ENCODE measurements around the gene SEMA6A.

The SEMA6A gene

DNA sequence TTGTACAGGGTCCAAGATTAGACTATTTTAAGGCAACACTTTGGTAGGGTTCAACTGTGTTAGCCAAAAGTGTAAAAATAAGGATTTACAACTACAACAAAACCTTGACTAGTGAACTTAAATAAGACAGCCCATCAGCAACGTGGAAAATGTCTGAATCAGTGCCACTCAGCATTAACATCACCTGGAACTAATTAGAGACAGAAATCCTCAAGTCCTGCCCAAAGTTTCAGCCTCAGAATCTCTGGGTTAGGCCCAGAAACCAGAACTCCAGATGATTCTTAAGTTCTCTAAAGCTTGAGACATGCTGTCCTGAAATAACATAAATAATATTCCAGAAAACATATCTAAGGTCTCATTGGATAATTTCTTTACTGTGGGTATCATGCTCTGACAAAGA, 118.6 kb downstream of the SEMA6A start:
- no peak for FAIRE-seq

DNA sequence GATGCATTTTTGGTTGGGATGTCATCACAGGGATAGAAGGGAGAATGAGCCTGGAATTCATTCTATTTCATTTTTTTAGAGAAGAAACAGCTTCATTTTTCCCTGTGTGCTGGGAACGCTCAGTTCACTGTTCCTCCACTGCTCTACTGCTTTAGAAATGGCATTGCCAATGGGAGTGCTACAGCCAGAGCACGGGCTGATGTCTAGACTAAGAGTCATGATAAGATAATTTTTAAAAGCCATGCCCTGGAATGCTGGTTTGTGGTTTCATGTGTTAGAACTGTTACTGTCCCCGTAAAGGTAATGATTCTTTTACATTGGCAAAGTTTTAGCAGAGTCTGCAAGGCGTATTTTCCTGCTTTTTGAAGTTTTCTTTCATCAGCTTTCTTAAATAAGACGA, 119.6 kb downstream of the SEMA6A start:
- FAIRE-seq, result no peak

DNA sequence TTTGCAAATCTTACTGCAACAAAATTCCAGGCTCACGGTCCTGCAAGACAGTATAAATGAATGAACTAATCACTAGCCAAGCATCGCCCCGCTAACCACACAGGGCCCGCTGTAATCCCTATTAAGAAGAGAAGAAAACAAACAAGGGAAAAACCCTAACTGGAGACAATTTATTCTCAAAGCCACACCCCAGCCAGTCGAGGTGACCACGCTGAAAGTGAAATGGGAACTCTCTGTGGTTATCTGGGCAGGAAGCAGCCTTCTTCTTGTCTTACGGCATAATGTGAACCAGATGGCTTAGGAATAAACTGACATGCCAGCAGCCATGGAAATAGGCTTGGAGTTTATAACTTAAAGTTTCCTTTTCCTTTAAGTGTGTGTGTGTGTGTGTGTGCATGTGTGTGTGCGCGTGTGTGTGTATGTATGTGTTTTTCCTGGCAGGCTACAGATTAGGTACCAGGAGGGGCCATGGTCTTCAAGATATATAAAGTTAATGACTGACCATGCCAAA, 120.2 kb downstream of the SEMA6A start:
- peak; percentile 18 for FAIRE-seq

DNA sequence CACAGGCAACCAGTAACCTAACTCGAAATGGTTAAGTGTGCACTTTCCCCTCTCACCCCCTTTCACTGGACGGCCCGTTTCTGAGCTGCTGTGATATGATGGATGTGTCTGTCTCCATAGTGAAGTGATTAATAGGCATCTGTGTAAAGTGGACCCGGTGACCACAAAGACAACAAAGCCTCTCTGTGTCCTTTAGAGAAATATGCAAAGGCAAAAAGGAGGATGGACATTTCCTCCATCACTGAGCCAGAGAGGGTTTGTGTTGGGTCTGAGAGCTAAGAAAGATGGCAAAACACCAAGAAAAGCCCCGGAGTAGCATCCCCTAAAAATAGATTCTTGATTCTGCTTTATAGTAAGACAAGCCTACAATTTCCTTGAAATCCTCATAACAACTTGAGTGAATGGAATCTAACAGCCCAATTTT, 120.6 kb downstream of the SEMA6A start:
- FAIRE-seq, result no peak

DNA sequence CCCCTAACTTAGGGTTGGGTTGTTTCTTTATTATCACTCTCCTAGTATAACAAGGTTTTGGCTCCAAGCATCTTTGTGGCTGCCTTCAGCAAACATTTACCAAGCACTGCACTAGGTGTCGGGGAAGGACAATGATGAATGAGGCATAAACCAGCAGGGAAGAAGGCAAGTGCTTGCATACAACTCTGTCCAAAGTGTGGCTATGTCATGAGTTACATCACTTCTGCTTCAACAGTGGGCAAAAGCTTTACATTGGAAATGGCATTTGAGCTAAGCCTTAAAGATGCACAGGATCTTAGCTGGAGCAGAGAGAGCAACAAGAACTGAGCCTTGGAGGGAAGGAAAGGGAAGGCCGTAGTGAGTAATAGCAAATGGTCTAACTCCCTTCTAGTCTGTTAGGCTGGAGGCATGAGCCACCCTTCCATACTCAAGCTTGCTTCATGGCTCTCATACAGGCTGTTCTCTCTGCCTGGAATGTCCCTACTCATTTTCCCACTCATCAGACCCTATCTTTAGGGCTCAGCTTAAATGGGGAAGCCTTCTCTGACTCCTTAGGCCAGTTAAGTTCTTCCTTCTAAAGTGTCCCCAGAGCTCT, 121.8 kb downstream of the SEMA6A start:
- FAIRE-seq, result no peak

DNA sequence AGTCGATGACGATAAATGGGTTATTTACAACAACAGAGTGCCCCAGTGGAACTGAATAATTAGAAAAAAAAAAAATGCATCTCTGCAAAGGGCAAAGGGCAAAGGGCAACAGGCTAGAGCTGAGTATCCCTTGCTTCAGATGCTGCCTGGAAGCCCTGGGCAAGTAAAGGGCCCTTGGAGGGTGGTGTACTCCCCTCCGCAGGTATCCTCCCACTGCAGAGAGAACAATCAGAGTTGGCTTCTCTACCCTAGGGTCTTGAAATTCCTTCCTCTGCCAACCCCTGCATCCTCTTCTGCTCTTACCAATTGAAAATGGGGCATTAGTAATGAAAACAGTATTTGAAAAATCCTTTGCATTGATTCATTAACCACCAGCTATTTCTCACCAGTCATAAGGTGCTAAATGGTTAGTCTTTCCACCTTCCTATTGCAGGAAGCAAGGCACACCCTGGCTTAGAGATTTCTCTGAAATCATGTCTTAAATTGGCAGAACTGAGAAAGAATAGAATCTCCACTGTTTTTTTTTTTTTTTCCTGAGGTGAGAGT, 122.6 kb downstream of the SEMA6A start:
- no peak for FAIRE-seq

DNA sequence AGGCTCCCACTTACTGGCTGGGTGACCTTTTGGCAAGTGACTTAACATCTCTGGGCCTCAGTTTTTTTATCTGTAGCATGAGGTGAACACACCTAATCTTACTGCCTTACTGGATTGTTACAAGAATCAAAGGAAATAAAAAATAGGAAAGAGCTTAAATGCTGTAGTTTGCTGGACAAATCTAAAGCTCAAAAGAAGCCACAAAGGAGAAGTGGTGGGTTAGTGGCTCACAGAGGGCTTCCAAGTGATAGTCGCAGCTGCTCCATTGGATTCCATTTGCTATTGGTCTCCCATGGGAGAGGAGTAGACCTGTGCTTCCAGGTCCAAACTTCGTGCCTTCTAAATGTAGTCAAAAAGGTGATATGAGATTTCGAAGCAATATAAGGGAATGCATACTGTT, 123.6 kb downstream of the SEMA6A start:
- no peak for FAIRE-seq

DNA sequence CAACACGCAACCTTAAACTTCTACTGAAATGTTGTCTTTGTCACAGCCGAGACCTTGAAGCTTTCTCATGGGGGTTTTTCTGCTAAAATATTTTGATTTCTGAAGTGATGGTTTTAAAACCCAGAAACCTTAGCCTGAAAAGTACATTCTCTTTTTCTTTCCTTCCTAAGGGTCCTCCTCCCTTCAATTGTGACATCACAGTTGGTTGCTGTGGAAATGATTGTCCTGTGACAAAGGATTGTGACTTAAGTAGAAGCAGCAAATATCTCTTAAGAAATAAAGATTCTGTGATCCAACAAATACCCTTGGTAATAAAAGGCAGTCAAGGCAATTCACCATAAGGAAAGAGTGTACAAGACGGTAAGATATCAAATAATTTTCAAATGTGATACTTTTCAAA, 125.2 kb downstream of the SEMA6A start:
- FAIRE-seq, result no peak

DNA sequence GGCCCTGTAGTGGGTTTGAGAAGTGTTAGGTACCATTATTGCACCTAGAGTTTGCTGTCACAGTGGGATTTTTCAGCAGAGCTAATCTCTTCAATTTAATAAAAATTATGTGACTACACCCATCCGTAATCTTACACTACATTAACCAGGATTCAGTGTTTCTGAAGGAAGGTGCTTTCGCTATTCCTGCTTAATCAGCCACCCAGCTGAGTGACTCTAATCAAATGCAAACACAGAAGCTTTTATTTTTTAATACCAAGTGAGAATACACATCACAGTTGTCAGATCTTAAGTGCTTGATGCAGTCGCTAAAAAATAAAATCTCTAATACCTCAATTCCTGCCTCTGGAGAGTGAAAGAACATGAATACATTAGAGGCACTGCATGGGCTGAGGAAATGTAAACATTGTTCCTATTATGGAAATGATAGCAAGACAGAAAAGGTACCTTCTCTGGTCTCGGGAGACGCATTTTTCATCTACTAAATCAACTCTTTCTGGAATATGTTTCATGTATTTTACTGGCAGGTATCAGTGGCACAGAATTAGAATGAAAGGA, 125.7 kb downstream of the SEMA6A start:
- FAIRE-seq, result no peak

DNA sequence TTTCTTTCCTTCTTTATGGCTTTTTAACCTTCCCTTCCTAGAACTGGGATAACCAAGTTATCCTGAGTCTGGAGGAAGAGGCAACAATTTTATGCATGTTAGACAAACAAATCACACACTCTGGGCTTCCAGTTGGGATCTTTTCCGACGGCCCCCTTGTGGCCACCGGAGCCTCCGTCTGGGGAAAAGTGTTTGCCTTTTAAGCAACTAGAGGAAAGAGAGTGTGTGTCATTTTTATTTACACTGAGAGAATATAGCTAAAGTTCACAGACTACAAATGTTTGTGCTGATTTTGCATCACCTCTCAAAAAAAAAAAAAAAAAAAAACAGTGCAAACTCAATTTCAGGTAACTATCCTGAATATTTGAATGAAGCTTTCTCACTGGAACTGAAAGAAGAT, 126.2 kb downstream of the SEMA6A start:
- FAIRE-seq, result no peak

DNA sequence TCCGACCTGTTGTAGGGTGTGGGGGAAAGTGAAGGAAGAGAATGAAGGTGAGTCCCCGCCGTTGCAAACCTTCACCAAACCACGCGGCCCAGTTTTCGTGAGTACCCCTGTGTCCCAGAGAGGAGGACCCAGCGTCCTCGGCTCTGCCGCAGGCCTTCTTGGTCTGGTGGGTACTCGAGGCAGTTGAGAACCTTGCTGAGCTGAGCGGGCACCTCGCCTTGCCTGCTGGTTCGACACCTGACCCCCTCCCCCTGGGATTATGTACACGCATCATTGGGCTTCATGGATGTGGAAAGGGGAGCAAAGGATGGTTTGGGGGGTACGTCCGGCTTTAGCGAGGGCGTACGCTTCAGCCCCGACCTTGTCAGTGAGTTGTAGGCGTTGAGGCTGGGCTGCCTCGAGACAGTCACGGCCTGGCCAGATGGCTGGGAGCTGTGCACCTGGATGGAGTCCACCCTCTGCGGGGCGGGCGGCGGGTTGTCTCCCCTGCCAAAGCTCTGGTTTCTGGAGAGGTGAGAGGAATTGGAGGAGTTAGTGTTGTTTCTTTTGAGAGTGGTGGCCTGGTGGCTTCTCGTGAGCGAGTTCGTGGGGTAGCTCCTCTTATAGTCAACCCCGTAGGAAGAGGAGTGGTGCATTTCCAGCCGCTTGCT, 128.1 kb downstream of the SEMA6A start:
- FAIRE-seq, result no peak

DNA sequence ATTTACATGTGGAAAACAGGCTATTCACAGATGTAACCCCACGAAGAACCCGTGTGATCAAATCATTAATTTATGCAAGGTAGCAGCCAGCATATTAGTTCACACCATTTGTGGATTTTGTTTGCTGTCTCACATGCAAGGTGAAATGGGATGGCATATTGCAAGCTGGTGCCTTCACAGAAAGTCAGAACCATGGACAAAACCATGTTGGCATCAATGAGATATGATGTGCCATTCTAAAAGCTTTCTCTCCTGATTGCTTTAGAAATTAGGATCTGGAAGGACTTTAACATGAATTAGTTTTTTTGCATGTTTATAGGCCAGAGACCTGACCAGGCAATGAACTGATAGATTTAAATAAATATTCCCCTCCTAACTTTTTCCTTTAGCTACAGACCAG, 129.3 kb downstream of the SEMA6A start:
- no peak for FAIRE-seq

DNA sequence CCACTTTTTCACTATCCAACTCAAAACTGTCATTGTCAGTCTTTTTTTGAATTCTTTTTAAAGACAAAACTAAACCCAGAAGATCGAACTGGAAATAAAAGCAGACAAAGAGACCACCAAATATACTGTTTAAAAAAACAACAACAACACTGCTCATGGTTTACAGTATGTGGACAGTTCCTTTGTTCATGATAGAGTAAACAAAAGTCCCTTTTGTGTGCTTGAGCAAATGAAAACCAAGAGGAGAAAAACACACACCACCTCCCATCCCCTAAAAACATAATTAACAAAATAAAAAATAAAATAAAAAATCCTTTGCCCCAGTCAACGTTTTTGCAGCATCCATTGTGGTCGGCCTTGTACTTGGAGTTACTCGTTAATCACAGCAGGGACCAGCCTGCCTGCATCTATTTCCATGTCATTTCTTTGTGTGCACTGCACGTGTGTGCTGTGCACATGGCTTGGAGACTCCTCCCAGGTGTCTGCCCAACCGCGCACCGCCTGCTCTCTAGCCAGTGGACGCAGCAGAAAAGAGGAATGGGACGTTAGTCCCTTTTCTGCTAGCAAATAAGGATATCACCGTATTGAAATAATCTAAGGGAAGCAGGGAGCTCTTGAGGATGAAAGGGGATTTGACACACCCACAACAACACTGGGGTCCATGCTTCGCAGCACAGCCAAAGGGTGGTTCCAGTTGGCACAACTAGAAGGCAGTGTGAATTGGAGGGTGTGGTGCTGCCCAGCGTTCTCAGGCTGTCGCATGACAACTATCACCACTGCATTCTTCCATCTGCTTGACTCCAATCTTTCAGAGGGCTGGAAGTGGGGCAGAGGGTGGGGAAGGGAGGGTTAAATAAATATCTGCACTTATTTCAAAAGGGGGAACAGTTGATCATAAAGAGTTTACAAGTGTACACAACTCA, 130.0 kb downstream of the SEMA6A start:
- FAIRE-seq, result peak; percentile 46

DNA sequence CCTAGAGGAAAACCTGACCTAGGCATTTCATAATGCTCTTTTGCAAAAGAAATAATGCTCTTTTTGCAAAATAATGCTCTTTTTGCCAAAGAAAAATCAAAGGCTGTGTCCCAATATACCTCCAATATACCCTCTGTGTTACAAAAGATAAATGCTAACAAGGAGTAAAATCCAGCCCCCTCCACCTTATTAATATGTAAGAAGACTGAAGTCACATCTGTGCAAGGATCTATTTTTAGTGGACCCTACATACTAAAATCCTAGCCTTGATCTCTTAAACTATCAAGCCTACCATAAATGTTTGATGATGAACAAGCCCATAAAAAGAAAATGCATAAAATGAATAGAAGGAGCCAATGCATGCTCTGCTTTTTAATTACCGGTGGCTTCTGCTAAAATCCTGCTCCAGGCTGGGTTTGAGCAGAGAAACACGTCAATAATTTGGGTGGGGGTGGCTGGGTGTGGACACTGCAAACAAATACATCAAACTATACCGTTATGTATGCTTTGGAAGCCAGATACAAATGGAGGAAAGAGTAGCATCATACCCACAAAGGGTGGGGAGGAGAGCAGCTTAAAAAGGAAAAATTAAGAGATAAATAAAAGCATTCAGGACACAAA, 131.6 kb downstream of the SEMA6A start:
- no peak for FAIRE-seq

DNA sequence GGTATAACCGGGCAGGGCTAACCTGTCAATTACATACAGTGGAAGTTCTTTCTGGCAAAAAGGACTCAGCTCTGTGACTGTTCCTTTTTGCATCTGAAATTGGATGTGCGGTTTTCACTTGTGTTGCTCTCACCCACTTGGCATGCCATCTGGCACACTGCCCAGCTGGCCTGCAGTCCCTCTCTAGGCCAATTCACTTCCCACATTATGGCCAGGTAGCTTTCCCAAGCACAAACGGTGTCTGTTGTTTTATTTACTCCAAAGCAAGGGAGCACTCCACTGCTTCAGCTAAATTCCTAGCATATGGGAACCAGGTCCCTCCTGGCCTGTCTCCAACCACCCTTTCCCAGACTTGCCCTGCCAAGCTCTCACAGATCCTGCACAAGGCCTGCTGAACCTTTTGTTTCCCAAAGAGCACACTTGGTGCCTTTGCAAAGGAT, 132.5 kb downstream of the SEMA6A start:
- no peak for FAIRE-seq

DNA sequence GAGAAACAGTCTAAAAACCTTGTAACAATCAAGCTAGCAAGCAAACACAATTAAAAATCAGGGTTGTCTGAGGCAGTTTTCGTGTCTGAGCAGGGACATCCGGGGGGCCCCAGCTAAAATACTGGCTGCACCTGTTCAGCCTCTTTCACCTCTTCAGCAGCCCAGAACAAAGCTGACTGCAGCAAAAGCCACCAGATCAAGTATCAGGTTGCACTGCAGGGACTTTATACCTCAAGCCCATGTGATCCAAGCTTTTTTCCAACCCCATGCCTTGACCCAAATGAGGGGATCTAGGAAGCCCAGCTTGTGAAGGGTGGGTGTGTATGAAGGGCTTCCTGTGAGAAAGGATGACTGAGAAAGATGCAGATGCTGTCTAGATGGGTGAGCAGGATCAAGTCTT, 133.4 kb downstream of the SEMA6A start:
- no peak for FAIRE-seq

DNA sequence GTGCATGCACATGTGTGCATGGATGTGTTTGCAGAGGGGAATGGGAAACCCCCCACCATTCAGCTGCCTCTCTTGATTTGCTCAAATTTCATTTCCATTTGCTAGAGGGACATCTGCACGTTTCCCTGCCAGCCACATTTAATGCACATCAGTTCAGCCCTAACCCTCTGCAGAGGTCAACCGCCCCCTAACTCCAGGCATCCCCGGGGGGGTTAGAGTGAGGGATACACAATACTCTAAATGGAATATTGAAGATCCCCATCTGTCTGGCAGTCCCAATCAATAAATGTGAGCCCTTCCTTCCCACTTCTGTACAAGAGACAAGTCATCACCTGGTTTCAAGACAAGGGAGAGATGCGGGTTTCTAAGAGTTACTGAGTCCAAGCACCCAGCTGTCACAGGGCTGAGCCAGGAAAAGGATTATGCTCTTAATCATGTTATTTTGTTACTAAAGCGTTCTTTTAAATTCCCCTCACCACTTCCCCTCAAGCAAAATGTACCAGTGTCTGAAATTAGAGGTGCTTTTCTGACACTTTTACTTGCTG, 134.1 kb downstream of the SEMA6A start:
- no peak for FAIRE-seq

DNA sequence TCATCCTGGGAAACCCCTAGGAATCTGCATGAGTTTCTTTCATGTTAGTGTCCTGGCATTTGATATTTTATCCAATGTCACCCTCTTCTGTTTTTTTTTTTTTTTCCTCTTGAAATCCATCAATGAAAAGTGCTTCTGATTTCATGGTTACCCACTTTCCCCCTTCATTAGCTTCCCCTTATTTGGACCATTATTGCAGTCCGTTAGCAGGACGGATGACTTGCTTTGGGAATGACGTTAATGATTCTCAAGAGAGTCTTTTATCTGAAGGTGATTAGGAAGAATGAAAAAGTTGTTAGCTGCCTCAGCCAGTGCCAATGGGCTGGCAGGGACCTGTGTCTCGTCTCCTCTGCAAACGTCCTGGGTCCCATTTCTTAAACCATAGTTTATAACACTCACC, 134.7 kb downstream of the SEMA6A start:
- no peak for FAIRE-seq

DNA sequence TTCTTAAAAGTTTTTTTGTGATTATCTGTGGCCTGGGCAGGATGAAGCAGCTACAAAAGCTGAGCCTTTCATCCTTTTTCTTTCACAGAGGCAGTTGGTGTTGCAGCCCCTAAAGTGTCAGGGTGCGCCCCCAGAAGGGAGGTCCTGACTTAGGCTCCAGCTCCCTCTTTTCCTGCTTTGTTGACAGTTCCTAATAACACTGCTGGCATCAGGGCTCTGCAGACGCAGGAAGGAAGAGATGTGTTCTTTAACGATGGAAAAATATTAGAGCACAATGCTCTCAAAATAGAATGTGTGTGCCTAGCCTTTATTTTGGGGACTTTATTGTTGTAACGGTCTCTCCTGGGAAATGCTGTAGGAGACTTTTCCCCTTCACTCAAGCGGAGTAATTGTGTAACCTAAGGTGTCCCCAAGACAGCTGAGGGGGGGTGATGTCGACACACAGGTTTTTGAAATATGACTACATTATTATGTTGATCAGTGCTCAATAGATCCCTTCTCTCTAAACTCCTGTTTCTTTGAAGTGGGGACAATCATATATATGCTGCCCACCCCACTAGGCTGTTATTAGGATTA, 135.6 kb downstream of the SEMA6A start:
- no peak for FAIRE-seq

DNA sequence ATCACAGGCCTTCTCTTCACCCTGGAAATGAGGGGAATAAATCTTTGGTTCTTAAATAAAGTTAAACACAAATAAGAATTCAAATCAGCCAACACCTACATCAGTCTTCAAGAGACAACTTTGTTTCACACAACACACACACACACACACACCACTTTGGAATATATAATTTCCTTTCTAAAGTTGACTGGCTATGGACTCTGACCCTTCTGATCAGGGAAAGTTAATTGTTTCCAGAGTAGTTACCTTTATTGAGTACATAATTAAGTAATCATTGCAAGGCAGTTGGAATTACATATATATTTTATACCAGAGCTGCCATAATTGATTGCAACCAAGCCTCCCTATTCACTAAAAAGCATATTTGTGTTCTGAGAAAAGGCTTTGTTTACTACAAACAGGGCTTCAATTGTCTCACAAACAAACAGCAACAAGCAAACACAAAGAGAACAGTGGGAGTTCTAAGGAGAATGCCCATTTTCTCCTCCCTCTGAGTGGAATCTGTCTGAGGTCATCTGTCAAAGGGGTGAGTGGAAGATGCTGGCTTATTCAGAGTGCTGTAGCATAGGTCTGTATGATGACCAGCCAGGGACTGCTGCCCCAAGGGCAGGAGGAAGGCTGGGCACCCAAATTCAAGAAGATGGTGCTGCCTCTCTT, 136.6 kb downstream of the SEMA6A start:
- FAIRE-seq, result no peak

DNA sequence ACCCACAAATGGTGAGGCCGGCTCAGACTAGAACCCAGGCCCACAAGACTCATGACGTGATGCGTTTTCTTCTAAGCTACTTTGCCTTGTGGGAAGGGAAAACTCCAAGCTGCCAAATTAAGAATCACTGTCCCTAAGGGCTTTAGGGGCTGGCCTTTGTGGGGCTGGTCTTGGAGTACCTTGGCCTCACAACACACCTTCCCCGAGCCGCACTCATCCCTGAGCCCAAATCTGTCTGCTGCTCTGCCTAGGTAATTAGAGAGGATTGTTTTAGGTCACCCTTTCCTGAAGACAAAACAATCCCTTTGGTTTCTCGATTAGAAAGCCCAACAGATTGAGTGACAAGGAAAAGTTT, 137.3 kb downstream of the SEMA6A start:
- no peak for FAIRE-seq

All from endometrium (tissue), 2 donors.